A549 (cell line): ENCODE results near the gene MYRIP. TPM values are rescaled to one million over a fixed set of nuclear protein-coding genes. Genes with fewer than 3 reads are reported as not detected.

Experiments
- ATAC-seq, 2 experiments: fragments of 200-7000 bp in 1 of 2; fragments of >200 bp in 1 of 2; cut with Nextera tagmentation in 1 of 2; cut with Tn5 transposase in 1 of 2; 3 replicates each; pipeline versions ENCODE4 v1.8.0 to v1.9.1; 2018 to 2020; ENCODE audit warnings: mild to moderate bottlenecking in 1 of 2, moderate library complexity in 1 of 2
- CTCF ChIA-PET: fragments of 300-600 bp; sonication (Branson Sonifier 250); formaldehyde crosslinking; extraction: SDS; loops from one replicate; lab custom pipeline; 2021; ENCODE audit warnings: antibody characterized with exemption, inconsistent platforms; lab: Yijun Ruan, JAX
- POLR2A ChIA-PET: fragments of 350-600 bp; formaldehyde crosslinking; extraction: SDS; loops from one replicate; lab custom pipeline; 2021; ENCODE audit warnings: antibody characterized with exemption, inconsistent platforms; lab: Yijun Ruan, JAX
- DNase-seq, 2 experiments: peaks; one replicate each; pipeline versions ENCODE4 v3.0.0 to v3.0.0-alpha.2; 2011 to 2016; ENCODE audit warnings: low read depth in 1 of 2, low spot score in 1 of 2
- FAIRE-seq: peaks from 2 replicates; lab custom pipeline; 2011; peaks lifted over from hg19 to GRCh38; lab: Jason Lieb, UNC
- H3K27ac ChIP-seq, 2 experiments: fragments of >200 bp; sonication (Bioruptor Twin); formaldehyde crosslinking; 3 replicates each; pipeline ENCODE4 v1.5.1; 2016 to 2017
- H3K4me1 ChIP-seq: fragments of >200 bp; sonication (Bioruptor Twin); formaldehyde crosslinking; 3 replicates; pipeline ENCODE4 v1.6.1; 2016
- H3K4me2 ChIP-seq: fragments of >200 bp; sonication (Bioruptor Twin); formaldehyde crosslinking; 3 replicates; pipeline ENCODE4 v1.6.1; 2016
- H3K4me3 ChIP-seq: fragments of >200 bp; sonication (Bioruptor Twin); formaldehyde crosslinking; 3 replicates; pipeline ENCODE4 v1.5.1; 2016
- H3K9me3 ChIP-seq: fragments of >200 bp; sonication (Bioruptor Twin); formaldehyde crosslinking; 3 replicates; pipeline ENCODE4 v1.6.1; 2016
- CBX2 ChIP-seq: fragments of 200-600 bp; sonication (generic); IDR thresholded peaks from 2 replicates; pipeline ENCODE4 v1.6.1; 2016; ENCODE audit warnings: low read depth, mild to moderate bottlenecking, borderline replicate concordance
- CEBPB ChIP-seq, 2 experiments: fragments of >200 bp in 1 of 2; sonication (Bioruptor Twin) in 1 of 2; formaldehyde crosslinking in 1 of 2; IDR thresholded peaks; 2 replicates each; pipeline ENCODE4 v1.6.1; 2012 to 2016
- ELK1 ChIP-seq: fragments of 150-350 bp; IDR thresholded peaks from 2 replicates; pipeline ENCODE4 v1.6.1; 2014; ENCODE audit warnings: low read depth, mild to moderate bottlenecking, low read length
- EP300 ChIP-seq, 2 experiments: fragments of >200 bp; sonication (Bioruptor Twin); formaldehyde crosslinking; IDR thresholded peaks; 2 replicates in 1 of 2; 3 replicates in 1 of 2; pipeline ENCODE4 v1.6.1; 2016 to 2017
- ESRRA ChIP-seq: fragments of 150-350 bp; IDR thresholded peaks from 2 replicates; pipeline ENCODE4 v1.6.1; 2014; ENCODE audit warnings: mild to moderate bottlenecking, low read length, borderline replicate concordance
- GATA3 ChIP-seq: IDR thresholded peaks from 2 replicates; pipeline ENCODE4 v1.6.1; 2012; ENCODE audit warnings: borderline replicate concordance
- HDAC2 ChIP-seq: fragments of 200-600 bp; sonication (generic); IDR thresholded peaks from 2 replicates; pipeline ENCODE4 v1.6.1; 2016
- HES2 ChIP-seq: fragments of >200 bp; sonication (Bioruptor Twin); formaldehyde crosslinking; IDR thresholded peaks from 2 replicates; pipeline ENCODE4 v1.6.1; 2016
- HOXB13 ChIP-seq: fragments of 250-450 bp; sonication (Bioruptor Pico); IDR thresholded peaks from 2 replicates; pipeline ENCODE4 v1.5.0; 2020; ENCODE audit warnings: low read depth, mild to moderate bottlenecking, moderate library complexity
- KDM1A ChIP-seq: fragments of 200-600 bp; sonication (generic); IDR thresholded peaks from 2 replicates; pipeline ENCODE4 v1.6.1; 2016; ENCODE audit warnings: low read depth, mild to moderate bottlenecking
- MAZ ChIP-seq: fragments of 150-350 bp; IDR thresholded peaks from 2 replicates; pipeline ENCODE4 v1.6.1; 2014; ENCODE audit warnings: antibody characterized with exemption, low read depth, low read length, borderline replicate concordance
- NFE2L2 ChIP-seq: fragments of 150-350 bp; conservative IDR thresholded peaks from 2 replicates; pipeline ENCODE4 v1.6.1; 2014; ENCODE audit warnings: low read length
- REST ChIP-seq: fragments of 200-600 bp; sonication (generic); IDR thresholded peaks from 2 replicates; pipeline ENCODE4 v1.6.1; 2016; ENCODE audit warnings: antibody characterized with exemption, mild to moderate bottlenecking, moderate library complexity
- RNF2 ChIP-seq: fragments of 200-600 bp; sonication (generic); IDR thresholded peaks from 2 replicates; pipeline ENCODE4 v1.6.1; 2016; ENCODE audit warnings: low read depth, mild to moderate bottlenecking, antibody characterized with exemption, moderate library complexity, borderline replicate concordance
- TFCP2L1 ChIP-seq: fragments of 250-450 bp; sonication (Bioruptor Pico); IDR thresholded peaks from 2 replicates; pipeline ENCODE4 v1.5.0; 2021; ENCODE audit warnings: mild to moderate bottlenecking
- WGBS: methylation state at CpG from one replicate; pipeline ENCODE4 v1.1.6; 2017; ENCODE audit errors: missing lambda C conversion rate; 5-methylcytosine and 5-hydroxymethylcytosine counted together
- polyA plus RNA-seq, 4 experiments: library from polyadenylated mRNA; depleted of rRNA in 3 of 4; stranded (reverse); fragments of >200 nt; fragmentation: RNase III in 1 of 4; extraction: RNeasy Plus Mini Kit Qiagen cat#74134 plus additional on column Dnase treatment in 1 of 4; gene quantifications; 2 replicates in 3 of 4; 3 replicates in 1 of 4; pipeline ENCODE4 v1.2.3, GENCODE V29; 2011 to 2017

Gene MYRIP
- polyA plus RNA-seq, 2 of the 4 experiments (the other 2 are of a cell fraction), result not detected

GRCh38 chr3:39839484-39839883, 30.1 kb downstream of the MYRIP start:
- no peak overlapping the region for H3K4me2 ChIP-seq
- FAIRE-seq, result no peak
- TF ChIP-seq HES2, result no peak
- no peak for TF ChIP-seq RNF2
- TF ChIP-seq KDM1A, result no peak
- H3K4me1 ChIP-seq, result no peaks in the 10 kb centered on the region
- ChIA-PET CTCF (no interaction called here), POLR2A (no interaction called here)
- H3K4me3 ChIP-seq, result no peak overlapping the region
- H3K27ac ChIP-seq, result no peak overlapping the region
- DNase-seq, result no peak
- ATAC-seq, result no peak
- whole genome bisulfite sequencing, result 32% methylated on average over 7 of the region's 7 CpGs
- H3K9me3 ChIP-seq, result no peaks in the 10 kb centered on the region

- POLR2A ChIA-PET, result no interaction called here
- CTCF ChIA-PET, result no interaction called here
- Histone ChIP-seq H3K4me1 (no peaks in the 10 kb centered on the region), H3K4me3 (no peak overlapping the region), H3K27ac (no peak overlapping the region), H3K4me2 (no peak overlapping the region), H3K9me3 (no peaks in the 10 kb centered on the region)
- FAIRE-seq, result no peak
- TF ChIP-seq ESRRA (no peak), CEBPB (IDR thresholded peaks at IDR 0.05) (no peak), KDM1A (no peak), GATA3 (no peak), REST (no peak)
- DNase-seq, result no peak
- no peak for ATAC-seq
- 5% methylated on average over 1 of the region's 1 CpG for WGBS
Measured at GRCh38 chr3:39843440-39843839, 34.0 kb downstream of the MYRIP start.

GRCh38 chr3:39848365-39848764, 39.0 kb downstream of the MYRIP start:
- ChIA-PET POLR2A (no interaction called here), CTCF (no interaction called here)

More at GRCh38 chr3:39848365-39848764, 39.0 kb downstream of the MYRIP start:
- H3K4me1 ChIP-seq, result no peaks in the 10 kb centered on the region
- ATAC-seq (no peak), DNase-seq (no peak), FAIRE-seq (no peak)
- no peak for TF ChIP-seq NFE2L2
- TF ChIP-seq HES2, result no peak
- TF ChIP-seq HOXB13, result no peak
- TF ChIP-seq TFCP2L1, result no peak
- no peak for TF ChIP-seq HDAC2
- no peak for TF ChIP-seq EP300 (IDR thresholded peaks at IDR 0.05)
- no peak for TF ChIP-seq RNF2
- TF ChIP-seq MAZ, result no peak
- no peak for TF ChIP-seq ELK1
- no peak for TF ChIP-seq CBX2
- no peak overlapping the region for H3K4me3 ChIP-seq
- no peak overlapping the region for H3K27ac ChIP-seq
- no peaks in the 10 kb centered on the region for H3K9me3 ChIP-seq
- no peak overlapping the region for H3K4me2 ChIP-seq
